ENCODE results near the gene EN1.

DNA sequence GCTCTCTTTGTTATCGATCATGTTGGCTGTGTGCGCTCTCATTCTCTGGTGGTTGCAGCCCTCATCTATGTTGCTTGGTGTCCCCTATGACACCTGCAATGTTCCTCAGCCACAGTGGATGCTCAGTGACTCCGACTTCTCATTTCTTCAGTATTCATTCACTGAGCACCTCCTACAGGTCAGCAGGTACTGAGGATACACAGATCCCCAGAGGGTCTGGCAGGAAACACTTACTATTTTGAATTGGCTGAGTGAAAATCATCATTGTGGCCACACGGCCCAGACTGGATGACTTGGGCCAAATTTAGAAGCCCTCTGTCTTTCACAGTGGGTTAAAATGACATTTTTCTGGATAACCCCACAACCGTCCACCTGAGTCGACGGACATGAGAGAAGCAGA, 32.1 kb downstream of the EN1 start:
- TF ChIP-seq CTCF (IDR thresholded peaks at IDR 0.05) (no peak), POLR2A (IDR thresholded peaks at IDR 0.05) (no peak)
